ENCODE results near the gene SLC25A33. TPM values are rescaled to one million over a fixed set of nuclear protein-coding genes. Genes with fewer than 3 reads are reported as not detected.

The SLC25A33 gene
- total RNA-seq, 2 donors from 2014 or later = 3.6 to 7.6 TPM

DNA sequence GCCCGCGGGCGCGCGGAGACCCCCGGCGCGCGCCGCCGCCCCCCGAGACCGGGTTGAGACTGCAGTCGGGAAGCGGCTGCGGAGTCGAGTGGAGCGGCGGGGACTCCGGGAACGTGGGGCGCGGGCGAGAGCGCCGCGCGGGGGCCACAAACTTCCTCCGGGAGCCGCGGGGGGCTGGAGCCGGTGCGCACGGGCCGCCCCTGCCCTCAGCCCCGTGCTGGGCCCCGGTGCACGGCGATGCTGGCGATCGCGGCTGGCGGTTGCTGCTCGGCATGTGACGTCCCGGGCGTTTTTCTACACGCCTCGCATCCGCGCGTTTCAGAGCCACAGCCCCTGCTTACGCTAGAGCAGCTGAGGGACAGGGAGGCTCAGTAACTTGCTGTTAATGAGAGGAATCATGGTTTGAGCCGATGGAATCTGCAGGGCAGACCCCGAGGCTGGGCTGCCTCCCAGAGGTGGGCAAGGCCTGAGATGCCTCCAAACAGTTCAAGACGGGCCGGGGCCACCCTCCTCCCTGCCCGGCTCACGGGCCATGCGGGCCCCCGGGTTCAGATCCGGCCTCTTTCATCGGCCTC lies 50.0 kb downstream of the SLC25A33 start:
- ATAC-seq (replicated peaks) = peak; percentile 25
- Mint-ChIP-seq H3K36me3 (ENCODE audit: low read depth) (no peaks in the 10 kb centered on the region), H3K27ac (peak overlapping the region; percentile 62), H3K27me3 (no peaks in the 10 kb centered on the region), H3K4me1 (peaks cover 14% of the 10 kb centered on the region), H3K4me3 (peak overlapping the region; percentile 86), H3K9me3 (no peaks in the 10 kb centered on the region)

DNA sequence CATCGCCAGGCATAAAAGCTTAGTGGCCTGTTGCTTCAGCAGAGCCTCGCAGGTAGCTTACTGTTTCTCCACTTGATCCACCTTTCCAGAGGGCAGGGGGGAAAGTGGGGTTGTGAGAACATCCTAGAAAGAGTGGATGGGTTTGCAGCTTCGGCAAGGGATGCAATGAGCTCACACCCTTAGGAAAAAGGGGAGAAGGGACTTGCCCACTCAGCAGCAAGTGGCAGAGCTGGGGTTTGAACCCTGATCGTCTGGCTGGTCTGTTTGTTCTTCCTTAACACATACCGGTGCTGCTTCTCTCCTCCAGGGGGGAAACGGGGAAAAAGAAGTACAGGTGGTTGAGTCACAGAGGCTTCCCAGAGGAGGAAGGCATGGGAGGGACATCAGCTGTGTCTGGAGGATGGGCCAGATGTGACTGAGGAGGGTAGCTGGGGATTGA lies 50.5 kb downstream of the SLC25A33 start:
- H3K27ac Mint-ChIP-seq = peak overlapping the region; percentile 62
- peaks cover 14% of the 10 kb centered on the region for H3K4me1 Mint-ChIP-seq
- H3K9me3 Mint-ChIP-seq = no peaks in the 10 kb centered on the region
- peak overlapping the region; percentile 86 for H3K4me3 Mint-ChIP-seq
- no peaks in the 10 kb centered on the region for H3K27me3 Mint-ChIP-seq
- no peak for ATAC-seq (replicated peaks)
- no peaks in the 10 kb centered on the region for H3K36me3 Mint-ChIP-seq (ENCODE audit: low read depth)

DNA sequence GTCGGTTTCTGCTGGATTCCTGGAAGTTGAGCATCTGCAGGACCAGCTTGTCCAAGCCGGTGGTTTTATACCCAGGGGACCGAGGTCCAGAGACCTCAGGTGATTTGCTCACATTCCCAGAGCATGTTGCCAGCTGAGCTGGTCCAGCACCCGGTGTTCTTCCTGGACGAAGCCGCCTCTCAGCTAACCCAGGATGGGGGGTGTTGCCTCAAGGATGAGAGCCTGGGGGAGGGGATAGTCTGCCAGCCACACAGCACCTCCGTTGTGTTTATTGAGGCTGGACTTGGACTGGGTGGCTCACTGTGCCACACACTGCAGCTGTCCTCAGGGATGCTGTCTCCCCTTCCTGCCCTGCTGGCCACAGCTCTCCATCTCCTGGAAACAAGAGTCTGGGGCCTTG lies 50.9 kb downstream of the SLC25A33 start:
- Mint-ChIP-seq H3K27me3 (no peaks in the 10 kb centered on the region), H3K4me3 (peak overlapping the region; percentile 86), H3K9me3 (no peaks in the 10 kb centered on the region), H3K27ac (peak overlapping the region; percentile 62), H3K4me1 (peaks cover 14% of the 10 kb centered on the region), H3K36me3 (ENCODE audit: low read depth) (no peaks in the 10 kb centered on the region)
- no peak for ATAC-seq (replicated peaks)

DNA sequence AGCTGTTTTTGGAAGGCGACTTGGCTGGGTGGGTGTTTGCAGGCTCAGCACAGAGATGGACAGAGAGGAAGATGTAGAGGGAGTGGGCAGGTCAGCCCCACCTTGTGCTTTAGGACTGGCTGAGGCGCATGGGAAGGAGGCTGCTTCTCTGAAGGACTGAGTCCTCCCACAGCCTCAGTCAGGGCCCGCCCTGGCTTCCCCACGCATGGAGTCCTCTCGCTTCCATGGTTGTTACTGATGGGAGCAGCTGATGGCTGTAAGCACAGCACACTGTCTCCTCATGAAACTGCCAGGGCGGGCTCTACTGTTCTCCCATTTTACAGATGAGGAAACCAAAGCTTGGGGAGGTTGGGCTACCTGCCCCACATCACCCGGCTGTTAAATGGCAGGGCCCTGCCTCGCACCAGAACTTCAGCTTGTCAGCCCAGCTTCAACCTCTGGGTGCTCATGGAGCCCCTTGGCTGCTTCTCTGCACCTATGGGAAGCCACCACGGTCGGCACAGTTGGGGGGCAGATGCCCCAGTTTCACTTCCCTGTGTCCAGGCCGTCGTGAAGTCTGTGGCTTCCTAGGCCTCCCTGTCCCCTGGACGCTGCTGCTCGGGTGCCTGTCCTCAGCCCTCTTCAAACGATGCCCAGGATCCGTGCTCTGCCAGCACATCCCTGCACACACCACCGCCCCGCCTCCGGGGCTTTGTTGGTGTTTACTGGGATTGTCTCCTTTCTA lies 51.8 kb downstream of the SLC25A33 start:
- Mint-ChIP-seq H3K27me3 (no peaks in the 10 kb centered on the region), H3K27ac (no peak overlapping the region), H3K9me3 (no peaks in the 10 kb centered on the region), H3K4me3 (peak overlapping the region; percentile 86), H3K36me3 (ENCODE audit: low read depth) (no peaks in the 10 kb centered on the region), H3K4me1 (peaks cover 14% of the 10 kb centered on the region)
- no peak for ATAC-seq (replicated peaks)

DNA sequence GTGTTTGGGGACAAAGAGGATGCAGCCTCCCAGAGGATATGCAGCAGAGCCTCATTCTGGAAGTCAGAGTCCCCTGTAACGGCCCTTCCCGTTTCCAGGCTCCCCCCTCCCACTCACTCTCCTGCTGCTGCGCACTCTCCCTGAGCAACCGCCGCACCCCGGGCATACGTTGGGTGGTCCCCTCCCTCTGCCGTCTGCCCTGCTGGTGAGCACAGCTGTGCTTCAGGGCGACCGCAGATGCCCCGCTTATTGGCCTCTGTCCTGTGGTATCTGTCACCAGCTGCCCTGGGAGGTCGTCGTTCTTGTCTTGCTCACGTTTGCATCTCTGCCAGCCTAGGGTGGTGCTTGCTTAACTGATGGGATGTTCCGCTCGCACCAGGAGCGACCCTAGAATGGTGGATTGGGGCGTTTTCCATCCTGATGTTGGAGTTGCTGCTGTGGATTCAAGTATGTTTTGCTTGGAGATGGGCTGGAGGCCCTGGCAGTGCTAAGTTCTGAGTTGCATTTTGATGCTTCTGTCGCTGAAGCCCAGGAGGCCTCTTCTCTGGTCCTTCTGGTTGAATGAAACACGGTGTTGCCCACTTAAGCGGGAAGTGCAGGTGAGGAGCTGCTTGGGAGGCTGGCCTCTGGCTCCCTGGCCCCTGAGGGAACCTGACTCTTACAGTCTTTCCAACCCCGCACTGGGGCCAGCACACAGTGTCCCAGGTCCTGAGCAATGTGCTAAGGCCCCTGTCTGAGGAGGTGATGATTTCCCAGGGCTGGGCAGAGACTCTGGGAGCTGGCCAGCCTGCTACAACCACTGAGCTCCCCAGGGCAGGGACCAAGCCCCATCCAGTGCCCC lies 52.6 kb downstream of the SLC25A33 start:
- ATAC-seq (replicated peaks) = no peak
- Mint-ChIP-seq H3K4me3 (no peak overlapping the region), H3K27me3 (no peaks in the 10 kb centered on the region), H3K4me1 (peaks cover 14% of the 10 kb centered on the region), H3K27ac (no peak overlapping the region), H3K9me3 (no peaks in the 10 kb centered on the region), H3K36me3 (ENCODE audit: low read depth) (no peaks in the 10 kb centered on the region)

DNA sequence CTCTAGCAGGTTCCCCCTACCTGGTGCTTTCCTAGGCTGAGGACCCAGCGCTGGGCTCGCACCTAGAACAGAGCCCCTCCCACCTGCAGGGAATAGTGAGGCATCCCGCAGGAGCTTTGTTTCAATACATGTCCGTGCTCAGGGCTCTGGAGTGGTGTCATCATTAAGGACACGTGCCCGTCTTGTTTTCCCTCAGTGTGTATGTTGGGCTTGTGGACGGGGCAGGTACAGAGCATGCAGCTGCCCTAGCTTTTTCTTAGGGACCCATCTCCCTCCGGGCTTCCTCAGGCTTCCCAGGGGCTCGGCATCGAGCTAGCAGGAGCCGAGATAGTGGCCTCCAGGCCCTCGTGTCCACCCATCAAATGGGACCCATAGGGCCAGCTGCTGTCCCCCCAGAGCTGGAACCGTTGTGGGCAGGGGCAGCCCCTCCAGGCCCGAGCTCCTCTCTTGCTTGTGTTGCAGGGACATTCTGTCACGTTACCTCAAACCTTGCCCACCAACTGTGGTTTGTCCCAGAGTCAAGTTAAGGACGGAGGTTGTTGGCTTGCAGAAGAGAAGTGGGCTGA lies 53.3 kb downstream of the SLC25A33 start:
- Mint-ChIP-seq H3K9me3 (no peaks in the 10 kb centered on the region), H3K4me1 (peaks cover 14% of the 10 kb centered on the region), H3K36me3 (ENCODE audit: low read depth) (no peaks in the 10 kb centered on the region), H3K27me3 (no peaks in the 10 kb centered on the region), H3K27ac (no peak overlapping the region), H3K4me3 (no peak overlapping the region)
- no peak for ATAC-seq (replicated peaks)

DNA sequence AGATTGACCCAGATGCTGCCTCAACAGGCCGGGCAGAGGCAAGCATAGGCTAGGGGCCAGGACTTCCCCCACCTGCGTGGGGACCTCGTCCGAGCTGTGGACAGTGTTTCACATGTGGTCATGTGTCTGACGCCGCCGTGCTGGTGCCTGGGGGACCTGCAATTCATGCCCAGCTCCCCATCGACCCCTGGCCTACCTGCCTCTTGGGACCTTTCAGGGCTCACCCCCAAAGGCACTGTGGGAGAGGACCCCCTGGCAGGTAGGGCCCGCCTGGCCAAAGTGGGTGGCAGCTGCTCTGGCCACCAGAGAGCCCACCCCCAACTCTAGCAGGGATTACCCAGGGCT lies 53.9 kb downstream of the SLC25A33 start:
- Mint-ChIP-seq H3K27me3 (no peaks in the 10 kb centered on the region), H3K4me3 (no peak overlapping the region), H3K9me3 (no peaks in the 10 kb centered on the region), H3K4me1 (peaks cover 14% of the 10 kb centered on the region), H3K27ac (peak overlapping the region; percentile 61), H3K36me3 (ENCODE audit: low read depth) (no peaks in the 10 kb centered on the region)
- ATAC-seq (replicated peaks) = no peak

DNA sequence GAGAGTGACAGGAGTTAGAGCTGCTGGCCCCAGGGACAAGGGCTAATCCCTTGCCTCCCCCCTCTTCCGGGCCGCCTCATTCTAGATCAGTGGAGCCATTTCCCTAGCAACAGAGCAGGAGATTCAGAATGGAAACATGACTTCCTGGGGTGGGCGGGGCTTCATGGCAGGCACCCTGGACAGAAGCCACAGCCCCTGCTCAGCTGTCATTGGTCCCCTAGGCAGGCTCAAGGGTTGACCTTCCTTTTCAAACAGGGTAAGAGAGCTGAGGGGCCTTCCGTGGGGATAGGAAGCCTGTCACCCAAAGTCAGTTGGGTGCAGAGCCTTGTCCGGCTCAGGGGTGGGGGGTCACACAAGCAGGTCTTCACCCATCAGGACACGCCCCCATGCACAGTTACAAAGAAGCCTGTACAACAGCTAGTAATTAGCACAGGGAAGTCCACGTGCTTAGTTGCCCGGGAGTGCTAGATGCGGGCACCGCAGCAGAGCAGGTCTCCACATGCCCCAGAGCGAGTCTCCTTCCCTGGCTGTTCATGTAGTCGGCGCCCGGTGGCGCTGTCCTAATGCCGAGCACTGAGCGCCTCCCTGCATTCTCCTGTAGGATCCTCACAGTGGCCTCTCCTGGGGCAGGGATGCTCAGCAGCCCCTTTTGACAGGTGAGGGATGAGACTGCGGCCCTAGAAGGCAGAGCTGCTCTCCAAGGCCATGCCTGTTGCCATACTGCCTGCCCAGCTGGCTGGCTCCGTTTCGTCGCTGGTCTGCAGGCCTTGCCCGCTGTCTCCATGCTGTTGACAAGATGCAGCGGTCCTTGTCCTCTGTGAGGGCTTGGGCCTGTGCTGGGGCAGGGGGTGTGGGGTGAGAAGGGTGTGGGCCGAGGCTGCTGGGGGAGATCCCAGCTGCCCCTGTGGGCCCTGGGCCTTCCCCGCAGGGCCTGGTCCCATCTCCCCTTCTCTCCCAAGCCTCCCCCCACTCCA lies 54.5 kb downstream of the SLC25A33 start:
- peak; percentile 10 for ATAC-seq (replicated peaks)
- Mint-ChIP-seq H3K27me3 (no peaks in the 10 kb centered on the region), H3K4me3 (no peak overlapping the region), H3K4me1 (peaks cover 14% of the 10 kb centered on the region), H3K9me3 (no peaks in the 10 kb centered on the region), H3K36me3 (ENCODE audit: low read depth) (peaks cover 3% of the 10 kb centered on the region), H3K27ac (peak overlapping the region; percentile 61)

DNA sequence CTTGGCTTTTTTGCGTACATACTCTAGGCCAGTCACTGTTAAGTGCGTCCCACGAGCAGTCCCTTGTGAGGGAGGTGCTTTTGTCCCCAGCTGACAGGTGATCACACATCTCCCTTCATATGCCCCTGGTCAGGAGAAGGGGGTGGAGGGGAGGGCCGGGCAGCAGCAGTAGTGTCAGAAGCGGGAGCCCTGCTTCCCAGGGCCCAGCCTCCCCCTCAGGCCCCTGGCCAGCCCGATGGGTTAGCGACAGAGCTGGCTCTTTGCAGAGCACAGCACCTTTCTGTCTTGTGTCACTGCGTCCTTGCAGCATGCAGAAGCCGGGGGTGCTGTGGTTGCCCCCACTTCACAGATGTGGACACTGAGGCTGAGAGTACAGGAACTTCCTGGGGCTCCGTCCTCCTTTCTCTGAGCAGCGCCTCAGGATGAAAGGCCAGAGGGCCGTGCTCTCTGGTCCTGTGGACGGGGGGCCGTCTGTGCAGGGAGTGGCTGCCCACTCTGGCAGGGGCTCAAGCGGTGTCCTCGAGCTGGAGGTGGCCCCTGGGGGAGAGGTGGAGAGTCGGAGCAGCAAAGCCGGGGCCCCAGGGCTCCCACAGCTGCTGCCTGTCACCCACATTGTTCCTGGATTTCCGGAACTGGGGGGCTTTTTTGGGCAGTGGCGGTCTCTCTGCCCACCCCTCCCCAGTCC lies 55.3 kb downstream of the SLC25A33 start:
- Mint-ChIP-seq H3K27ac (no peak overlapping the region), H3K4me3 (no peak overlapping the region), H3K4me1 (peaks cover 13% of the 10 kb centered on the region), H3K27me3 (no peaks in the 10 kb centered on the region), H3K36me3 (ENCODE audit: low read depth) (peaks cover 11% of the 10 kb centered on the region), H3K9me3 (no peaks in the 10 kb centered on the region)
- ATAC-seq (replicated peaks) = no peak

DNA sequence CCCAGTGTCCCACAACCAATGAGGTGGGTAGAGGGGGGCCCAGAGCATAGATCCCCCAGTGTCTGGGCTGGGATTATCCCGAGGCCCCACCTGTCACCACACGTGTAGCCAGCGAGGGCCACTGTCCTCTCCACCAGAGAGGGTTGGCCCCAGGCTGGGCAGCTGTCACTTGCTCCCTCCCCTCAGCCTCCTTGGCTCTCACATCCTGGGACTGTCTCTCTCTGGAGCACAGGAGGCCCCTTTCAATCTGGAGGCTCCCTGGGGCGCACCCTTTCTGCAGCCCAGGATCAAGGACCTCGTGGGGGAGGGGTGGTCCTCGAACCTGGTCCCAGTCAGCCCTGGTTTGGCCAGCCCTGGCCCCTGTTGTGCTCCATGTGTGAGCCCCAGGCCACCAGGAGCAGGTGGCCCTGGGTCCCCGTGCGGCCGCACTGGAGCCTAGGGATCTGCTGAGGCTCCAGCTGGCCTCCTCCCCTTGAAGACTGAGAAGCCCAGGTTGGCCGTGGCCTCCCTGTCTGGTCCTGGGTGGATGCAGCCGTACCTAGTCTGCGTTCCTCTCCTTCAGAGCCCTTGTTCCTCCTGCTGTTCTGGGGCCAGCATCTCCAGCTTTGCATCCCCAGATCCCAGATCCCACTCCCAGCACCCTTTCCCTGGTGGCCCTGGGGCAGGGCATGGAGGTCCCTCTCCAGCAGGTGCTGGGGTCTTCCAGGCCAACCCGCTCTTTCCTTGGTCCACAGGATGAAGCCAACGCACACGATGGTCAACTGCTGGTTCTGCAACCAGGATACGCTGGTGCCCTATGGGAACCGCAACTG lies 56.1 kb downstream of the SLC25A33 start:
- no peak for ATAC-seq (replicated peaks)
- no peaks in the 10 kb centered on the region for H3K27me3 Mint-ChIP-seq
- H3K9me3 Mint-ChIP-seq = no peaks in the 10 kb centered on the region
- H3K4me1 Mint-ChIP-seq = peaks cover 10% of the 10 kb centered on the region
- H3K4me3 Mint-ChIP-seq = no peak overlapping the region
- no peak overlapping the region for H3K27ac Mint-ChIP-seq
- peaks cover 18% of the 10 kb centered on the region for H3K36me3 Mint-ChIP-seq (ENCODE audit: low read depth)

DNA sequence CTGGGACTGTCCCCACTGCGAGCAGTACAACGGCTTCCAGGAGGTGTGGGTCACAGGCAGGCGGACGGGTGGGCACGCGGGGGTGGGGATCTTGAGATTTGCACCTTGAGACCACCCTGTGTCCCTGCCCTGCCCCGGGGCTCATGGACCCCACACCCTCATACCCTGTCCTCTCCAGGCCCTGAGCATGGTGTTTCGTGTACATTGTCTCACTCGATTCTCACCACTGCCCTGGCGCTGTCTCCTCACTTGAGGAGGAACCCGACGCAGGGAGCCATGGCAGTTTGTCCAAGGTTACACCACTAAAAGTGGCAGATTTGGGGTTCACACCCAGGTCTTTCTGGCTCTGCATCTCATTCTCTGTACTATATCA lies 56.7 kb downstream of the SLC25A33 start:
- H3K27ac Mint-ChIP-seq = no peak overlapping the region
- H3K4me3 Mint-ChIP-seq = no peak overlapping the region
- peaks cover 5% of the 10 kb centered on the region for H3K4me1 Mint-ChIP-seq
- no peaks in the 10 kb centered on the region for H3K27me3 Mint-ChIP-seq
- no peaks in the 10 kb centered on the region for H3K9me3 Mint-ChIP-seq
- peaks cover 24% of the 10 kb centered on the region for H3K36me3 Mint-ChIP-seq (ENCODE audit: low read depth)
- ATAC-seq (replicated peaks) = no peak

DNA sequence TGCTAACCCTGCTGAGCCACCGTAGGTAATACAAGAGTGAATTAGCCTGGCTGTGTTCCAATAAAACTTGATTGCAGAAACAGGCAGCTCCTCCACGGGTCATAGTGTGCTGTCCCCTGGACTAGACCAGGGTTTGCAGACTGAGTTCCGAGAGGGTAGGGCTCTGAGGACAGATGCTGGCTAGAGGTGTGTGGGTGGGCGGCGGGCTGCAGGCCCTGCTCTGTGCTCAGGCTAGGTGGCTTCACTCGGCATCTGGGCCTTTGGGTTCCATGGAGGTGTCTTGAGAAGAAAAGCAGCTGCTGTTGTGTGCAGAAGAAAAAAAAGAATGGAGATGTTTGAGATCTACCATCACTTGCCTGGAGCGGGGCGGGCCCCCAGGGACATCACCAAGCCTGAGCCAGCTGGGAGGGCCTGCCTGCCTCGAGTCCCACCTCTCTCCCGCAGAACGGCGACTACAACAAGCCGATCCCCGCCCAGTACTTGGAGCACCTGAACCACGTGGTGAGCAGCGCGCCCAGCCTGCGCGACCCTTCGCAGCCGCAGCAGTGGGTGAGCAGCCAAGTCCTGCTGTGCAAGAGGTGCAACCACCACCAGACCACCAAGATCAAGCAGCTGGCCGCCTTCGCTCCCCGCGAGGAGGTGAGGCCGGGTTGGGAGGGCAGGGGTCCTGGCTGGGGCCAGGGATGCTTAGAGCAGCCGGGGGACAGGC lies 57.3 kb downstream of the SLC25A33 start:
- Mint-ChIP-seq H3K4me1 (peaks cover 5% of the 10 kb centered on the region), H3K9me3 (no peaks in the 10 kb centered on the region), H3K27ac (no peak overlapping the region), H3K27me3 (no peaks in the 10 kb centered on the region), H3K4me3 (no peak overlapping the region), H3K36me3 (ENCODE audit: low read depth) (peaks cover 27% of the 10 kb centered on the region)
- ATAC-seq (replicated peaks) = no peak

All from activated T-helper 17 cell treated with anti-CD3 and anti-CD28 coated beads, Interleukin-2, amount 50 U/mL, for 72 hours (primary cell).